Tibial artery (tissue), 4 donors: ENCODE results near the gene PAQR5.
"Not testable (repeated sequence)": the region's sequence is repeated elsewhere in the genome, so short reads cannot be mapped to it uniquely, and the experiment has no call there.

Experiments used
- DNase-seq, 2 donors: peaks; one replicate each; pipeline ENCODE4 v3.0.0-alpha.2; 2019
- H3K27ac ChIP-seq, 2 donors: fragments of 200-600 bp; sonication (generic) in 1 of 2; 1 replicate in 1 of 2; 2 replicates in 1 of 2; pipeline ENCODE4 v1.5.1; 2018 to 2019; ENCODE audit warnings: mild to moderate bottlenecking in 1 of 2
- H3K27me3 ChIP-seq, 2 donors: fragments of 200-600 bp; sonication (generic) in 1 of 2; one replicate each; pipeline versions ENCODE4 v1.5.1 to v1.6.0; 2016 to 2019
- H3K36me3 ChIP-seq, 3 donors: fragments of 200-600 bp; sonication (generic) in 2 of 3; one replicate each; pipeline ENCODE4 v1.5.1; 2016 to 2019; ENCODE audit warnings: mild to moderate bottlenecking in 2 of 3
- H3K4me1 ChIP-seq, 4 donors: fragments of 200-600 bp; sonication (generic) in 2 of 4; 1 replicate in 3 of 4; 2 replicates in 1 of 4; pipeline ENCODE4 v1.5.1; 2016 to 2019
- H3K4me3 ChIP-seq, 2 donors: fragments of 200-600 bp; sonication (generic) in 1 of 2; 1 replicate in 1 of 2; 2 replicates in 1 of 2; pipeline ENCODE4 v1.5.1; 2018 to 2019; ENCODE audit warnings: mild to moderate bottlenecking in 2 of 2
- H3K9me3 ChIP-seq, 3 donors: fragments of 200-600 bp; sonication (generic) in 1 of 3; one replicate each; pipeline ENCODE4 v1.5.1; 2016 to 2019
- intact Hi-C: fragments of 100-400 bp; cut with DNase I; formaldehyde crosslinking; loops from one replicate; pipeline ENCODE4 v1.15.0; 2023; ENCODE audit warnings: low total_unique reads
- TF ChIP-seq, protein P1 (sequence below), 2 experiments: fragments of 200-600 bp in 1 of 2; fragments of 450-650 bp in 1 of 2; IDR thresholded peaks; one replicate each; pipeline ENCODE4 v1.5.1; 2017 to 2019; ENCODE audit warnings: antibody characterized with exemption in 2 of 2, mild to moderate bottlenecking in 1 of 2, moderate library complexity in 1 of 2

Gene PAQR5

GRCh38 chr15:69377216-69377970 lies 78.7 kb downstream of the PAQR5 start:
- intact Hi-C loops, result no loop called here
- DNase-seq, result peak in 1 of 2 donors; percentile 32
- H3K4me3 ChIP-seq, result no peak overlapping the region

GRCh38 chr15:69380100-69380725 lies 81.5 kb downstream of the PAQR5 start:
- Histone ChIP-seq H3K4me1 (no peaks in the 10 kb centered on the region), H3K36me3 (no peaks in the 10 kb centered on the region), H3K27me3 (no peaks in the 10 kb centered on the region), H3K27ac (no peak overlapping the region), H3K4me3 (no peak overlapping the region), H3K9me3 (no peaks in the 10 kb centered on the region)
- DNase-seq, result peak in 1 of 2 donors; percentile 11
- TF ChIP-seq, protein P1, sequence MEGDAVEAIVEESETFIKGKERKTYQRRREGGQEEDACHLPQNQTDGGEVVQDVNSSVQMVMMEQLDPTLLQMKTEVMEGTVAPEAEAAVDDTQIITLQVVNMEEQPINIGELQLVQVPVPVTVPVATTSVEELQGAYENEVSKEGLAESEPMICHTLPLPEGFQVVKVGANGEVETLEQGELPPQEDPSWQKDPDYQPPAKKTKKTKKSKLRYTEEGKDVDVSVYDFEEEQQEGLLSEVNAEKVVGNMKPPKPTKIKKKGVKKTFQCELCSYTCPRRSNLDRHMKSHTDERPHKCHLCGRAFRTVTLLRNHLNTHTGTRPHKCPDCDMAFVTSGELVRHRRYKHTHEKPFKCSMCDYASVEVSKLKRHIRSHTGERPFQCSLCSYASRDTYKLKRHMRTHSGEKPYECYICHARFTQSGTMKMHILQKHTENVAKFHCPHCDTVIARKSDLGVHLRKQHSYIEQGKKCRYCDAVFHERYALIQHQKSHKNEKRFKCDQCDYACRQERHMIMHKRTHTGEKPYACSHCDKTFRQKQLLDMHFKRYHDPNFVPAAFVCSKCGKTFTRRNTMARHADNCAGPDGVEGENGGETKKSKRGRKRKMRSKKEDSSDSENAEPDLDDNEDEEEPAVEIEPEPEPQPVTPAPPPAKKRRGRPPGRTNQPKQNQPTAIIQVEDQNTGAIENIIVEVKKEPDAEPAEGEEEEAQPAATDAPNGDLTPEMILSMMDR (IDR thresholded peaks at IDR 0.05), result no peak
- intact Hi-C loops, result no loop called here

More at GRCh38 chr15:69377216-69377970, 78.7 kb downstream of the PAQR5 start:
- TF ChIP-seq, protein P1 (IDR thresholded peaks at IDR 0.05), result no peak
- no peaks in the 10 kb centered on the region for H3K27me3 ChIP-seq
- H3K27ac ChIP-seq, result no peak overlapping the region
- H3K9me3 ChIP-seq, result no peaks in the 10 kb centered on the region
- H3K36me3 ChIP-seq, result no peaks in the 10 kb centered on the region
- no peaks in the 10 kb centered on the region for H3K4me1 ChIP-seq

DNA sequence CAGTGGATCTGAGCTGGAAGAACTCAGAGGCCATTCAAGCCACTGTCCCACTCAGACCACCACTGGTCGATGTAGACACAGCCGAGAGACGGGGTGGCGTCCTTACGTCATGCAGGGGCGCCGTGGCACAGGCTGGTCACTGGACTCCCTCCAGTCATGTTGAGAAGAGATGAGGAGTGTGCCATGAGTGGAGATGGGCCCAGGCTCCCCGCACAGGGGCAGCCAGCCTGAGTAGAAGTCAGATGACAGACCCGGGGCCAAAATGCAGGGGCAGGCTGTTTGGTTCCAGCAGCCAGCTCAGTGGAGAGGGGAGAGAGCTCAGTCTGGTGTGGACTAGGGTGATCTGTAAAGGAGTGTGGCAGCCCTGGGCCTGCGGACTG lies 82.0 kb downstream of the PAQR5 start:
- H3K4me1 ChIP-seq, result no peaks in the 10 kb centered on the region
- TF ChIP-seq, protein P1 (IDR thresholded peaks at IDR 0.05), result no peak
- peak in 1 of 2 donors; percentile 32 for DNase-seq

DNA sequence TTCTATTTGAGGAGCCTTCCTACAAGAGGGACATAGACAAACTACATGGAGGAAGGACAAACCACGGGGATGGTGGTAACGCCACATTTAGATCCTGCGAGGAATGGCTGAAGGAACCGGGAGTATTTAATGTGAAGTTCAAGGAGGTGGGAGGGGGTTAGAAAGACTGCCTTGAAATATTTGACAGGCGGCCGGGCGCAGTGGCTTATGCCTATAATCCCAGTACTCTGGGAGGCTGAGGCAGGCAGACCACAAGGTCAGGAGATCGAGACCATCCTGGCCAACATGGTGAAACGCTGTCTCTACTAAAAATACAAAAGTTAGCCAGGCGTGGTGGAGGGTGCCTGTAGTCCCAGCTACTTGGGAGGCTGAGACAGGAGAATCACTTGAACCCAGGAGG lies 83.5 kb downstream of the PAQR5 start:
- DNase-seq, result peak in 1 of 2 donors; percentile 28
- H3K4me1 ChIP-seq, H3K9me3 ChIP-seq, intact Hi-C loops, H3K27me3 ChIP-seq, H3K36me3 ChIP-seq, H3K4me3 ChIP-seq, H3K27ac ChIP-seq: not testable (repeated sequence)

More for the DNA sequence above, 82.0 kb downstream of the PAQR5 start:
- no peaks in the 10 kb centered on the region for H3K9me3 ChIP-seq
- H3K27me3 ChIP-seq, result no peaks in the 10 kb centered on the region
- H3K4me3 ChIP-seq, result no peak overlapping the region
- intact Hi-C loops, result no loop called here
- no peak overlapping the region for H3K27ac ChIP-seq
- H3K36me3 ChIP-seq, result no peaks in the 10 kb centered on the region

DNA sequence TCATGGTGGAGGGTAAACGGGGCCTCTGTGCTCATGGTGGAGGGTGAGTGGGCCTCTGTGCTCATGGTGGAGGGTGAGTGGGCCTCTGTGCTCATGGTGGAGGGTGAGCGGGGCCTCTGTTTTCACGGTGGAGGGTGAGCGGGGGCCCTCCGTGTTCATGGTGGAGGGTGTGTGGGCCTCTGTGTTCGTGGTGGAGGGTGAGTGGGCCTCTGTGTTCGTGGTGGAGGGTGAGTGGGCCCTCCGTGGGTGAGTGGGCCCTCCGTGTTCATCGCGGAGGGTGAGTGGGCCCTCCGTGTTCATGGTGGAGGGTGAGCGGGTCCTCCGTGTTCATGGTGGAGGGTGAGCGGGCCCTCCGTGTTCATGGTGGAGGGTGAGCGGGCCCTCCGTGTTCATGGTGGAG lies 85.4 kb downstream of the PAQR5 start:
- H3K27me3 ChIP-seq, H3K9me3 ChIP-seq, H3K4me1 ChIP-seq, H3K4me3 ChIP-seq, H3K36me3 ChIP-seq, H3K27ac ChIP-seq, intact Hi-C loops: not testable (repeated sequence)
- DNase-seq, result peak in 1 of 2 donors; percentile 23

GRCh38 chr15:69384626-69385598 lies 86.2 kb downstream of the PAQR5 start:
- no peak overlapping the region for H3K27ac ChIP-seq
- DNase-seq, result peak in 1 of 2 donors; percentile 19
- H3K4me3 ChIP-seq, result no peak overlapping the region
- TF ChIP-seq, protein P1 (IDR thresholded peaks at IDR 0.05), result no peak
- H3K27me3 ChIP-seq, result no peaks in the 10 kb centered on the region
- no peaks in the 10 kb centered on the region for H3K4me1 ChIP-seq
- no peaks in the 10 kb centered on the region for H3K9me3 ChIP-seq
- intact Hi-C loops, result no loop called here
- H3K36me3 ChIP-seq, result no peaks in the 10 kb centered on the region
